Activated B cell treated with CpG ODN at 0.5 μM for 24 hours (primary cell): ENCODE data around the gene CCDC12. TPM values are rescaled to one million over a fixed set of nuclear protein-coding genes. Genes with fewer than 3 reads are reported as not detected.

Experiments used
- ATAC-seq: fragments of 200-7000 bp; cut with Tn5 transposase; one replicate; pipeline ENCODE4 v1.10.0; 2021; ENCODE audit warnings: low read depth, mild to moderate bottlenecking, moderate library complexity
- CTCF ChIA-PET: fragments of 350-600 bp; sonication (Branson Sonifier 250); formaldehyde crosslinking; loops from one replicate; lab custom pipeline; 2021; ENCODE audit warnings: antibody characterized with exemption; lab: Charles Lee
- POLR2A ChIA-PET: fragments of 350-600 bp; sonication (Branson Sonifier 250); formaldehyde crosslinking; loops from one replicate; lab custom pipeline; 2021; ENCODE audit warnings: antibody characterized with exemption; lab: Charles Lee
- DNase-seq: peaks from one replicate; pipeline ENCODE4 v3.0.0; 2022
- H3K27ac Mint-ChIP-seq: one replicate; pipeline ENCODE4 v1.8.0; 2020; ENCODE audit warnings: mixed read lengths
- H3K27me3 Mint-ChIP-seq: one replicate; pipeline ENCODE4 v1.8.0; 2021; ENCODE audit warnings: mixed read lengths
- H3K36me3 Mint-ChIP-seq: one replicate; pipeline ENCODE4 v1.8.0; 2021; ENCODE audit warnings: low read depth, mixed read lengths
- H3K4me1 Mint-ChIP-seq: one replicate; pipeline ENCODE4 v1.8.0; 2021; ENCODE audit warnings: mixed read lengths
- H3K4me3 Mint-ChIP-seq: one replicate; pipeline ENCODE4 v1.8.0; 2020; ENCODE audit warnings: mild to moderate bottlenecking, mixed read lengths
- H3K9me3 Mint-ChIP-seq: one replicate; pipeline ENCODE4 v1.8.0; 2020; ENCODE audit warnings: mixed read lengths
- intact Hi-C: fragments of 100-400 bp; cut with micrococcal nuclease; formaldehyde crosslinking; loops from one replicate; pipeline ENCODE4 v1.15.1; 2024
- total RNA-seq: library from RNA; stranded (reverse); gene quantifications from 2 replicates; pipeline ENCODE4 v1.2.3, GENCODE V29; 2022
- TF ChIP-seq, protein P1 (sequence below): fragments of 200-600 bp; IDR thresholded peaks from one replicate; pipeline ENCODE4 v1.8.0; 2022; ENCODE audit warnings: antibody characterized with exemption, mild to moderate bottlenecking

Gene CCDC12
- total RNA-seq, 1 donor from 2014 or later = 98.4 TPM

DNA sequence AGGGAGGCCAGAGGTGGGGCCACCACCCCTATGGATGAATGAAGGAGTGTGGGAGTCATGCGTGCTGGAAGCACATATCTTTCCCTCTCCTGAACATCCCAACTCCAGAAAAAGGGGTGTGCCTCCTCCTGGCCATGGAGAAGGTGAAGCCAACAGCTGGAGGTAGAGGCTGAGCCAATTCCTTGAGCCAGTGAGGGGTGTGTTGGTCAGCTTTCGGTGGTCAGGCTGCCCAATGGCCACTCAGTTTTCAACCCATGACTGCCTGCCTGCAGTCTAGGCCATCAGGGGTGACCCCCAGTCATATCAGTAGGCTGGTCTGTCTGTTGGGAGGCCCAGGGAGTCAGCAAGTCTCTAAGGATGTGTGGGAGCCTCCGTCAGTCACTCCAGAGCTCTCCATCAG, 85.4 kb downstream of the CCDC12 start:
- H3K27ac Mint-ChIP-seq = no peak overlapping the region
- H3K27me3 Mint-ChIP-seq = peaks cover 33% of the 10 kb centered on the region
- ChIA-PET CTCF (no interaction called here), POLR2A (no interaction called here)
- no peak for DNase-seq
- no peak overlapping the region for H3K4me3 Mint-ChIP-seq
- H3K4me1 Mint-ChIP-seq = peaks cover 17% of the 10 kb centered on the region
- H3K9me3 Mint-ChIP-seq = no peaks in the 10 kb centered on the region
- TF ChIP-seq, protein P1, sequence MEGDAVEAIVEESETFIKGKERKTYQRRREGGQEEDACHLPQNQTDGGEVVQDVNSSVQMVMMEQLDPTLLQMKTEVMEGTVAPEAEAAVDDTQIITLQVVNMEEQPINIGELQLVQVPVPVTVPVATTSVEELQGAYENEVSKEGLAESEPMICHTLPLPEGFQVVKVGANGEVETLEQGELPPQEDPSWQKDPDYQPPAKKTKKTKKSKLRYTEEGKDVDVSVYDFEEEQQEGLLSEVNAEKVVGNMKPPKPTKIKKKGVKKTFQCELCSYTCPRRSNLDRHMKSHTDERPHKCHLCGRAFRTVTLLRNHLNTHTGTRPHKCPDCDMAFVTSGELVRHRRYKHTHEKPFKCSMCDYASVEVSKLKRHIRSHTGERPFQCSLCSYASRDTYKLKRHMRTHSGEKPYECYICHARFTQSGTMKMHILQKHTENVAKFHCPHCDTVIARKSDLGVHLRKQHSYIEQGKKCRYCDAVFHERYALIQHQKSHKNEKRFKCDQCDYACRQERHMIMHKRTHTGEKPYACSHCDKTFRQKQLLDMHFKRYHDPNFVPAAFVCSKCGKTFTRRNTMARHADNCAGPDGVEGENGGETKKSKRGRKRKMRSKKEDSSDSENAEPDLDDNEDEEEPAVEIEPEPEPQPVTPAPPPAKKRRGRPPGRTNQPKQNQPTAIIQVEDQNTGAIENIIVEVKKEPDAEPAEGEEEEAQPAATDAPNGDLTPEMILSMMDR = no peak
- ATAC-seq = no peak
- no peaks in the 10 kb centered on the region for H3K36me3 Mint-ChIP-seq
- intact Hi-C loops = no loop called here

DNA sequence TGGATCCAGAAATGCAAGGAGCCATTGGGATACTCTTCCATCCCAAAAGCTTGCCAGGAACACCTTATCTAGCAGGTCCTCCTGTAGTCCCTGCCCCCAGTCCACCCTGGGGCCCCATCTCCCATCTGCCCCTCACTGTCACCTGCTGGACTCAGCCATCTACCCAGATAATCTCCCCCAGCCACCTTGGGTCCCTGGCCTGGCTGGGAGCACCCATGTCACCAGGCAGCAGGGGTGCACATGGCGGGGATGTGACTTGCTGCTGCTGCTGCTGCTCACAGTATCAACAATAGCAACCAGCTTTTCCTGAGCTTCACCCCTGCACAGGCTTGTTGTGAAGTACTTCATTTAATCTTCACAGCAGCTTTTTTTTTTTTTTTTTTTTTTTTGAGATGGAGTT, 86.4 kb downstream of the CCDC12 start:
- H3K27me3 Mint-ChIP-seq = peaks cover 38% of the 10 kb centered on the region
- no peak overlapping the region for H3K27ac Mint-ChIP-seq
- no peak for DNase-seq
- H3K9me3 Mint-ChIP-seq = no peaks in the 10 kb centered on the region
- H3K36me3 Mint-ChIP-seq = no peaks in the 10 kb centered on the region
- intact Hi-C loops = no loop called here
- ATAC-seq = no peak
- no peak overlapping the region for H3K4me3 Mint-ChIP-seq
- peaks cover 14% of the 10 kb centered on the region for H3K4me1 Mint-ChIP-seq
- TF ChIP-seq, protein P1 = no peak
- ChIA-PET POLR2A (interaction anchor here (0.6 to 0.7 kb wide), 2 partner anchors 1200 to 1407 kb away, joined by 3 to 5 read pairs; no protein-coding TSS in a partner anchor), CTCF (no interaction called here)

GRCh38 chr3:46889381-46890110, 87.0 kb downstream of the CCDC12 start:
- H3K36me3 Mint-ChIP-seq = no peaks in the 10 kb centered on the region
- intact Hi-C loops = no loop called here
- POLR2A ChIA-PET = interaction anchor here (0.6 kb wide), 1 partner anchor 1201 kb away, joined by 3 read pairs; no protein-coding TSS in a partner anchor
- H3K27me3 Mint-ChIP-seq = peaks cover 42% of the 10 kb centered on the region
- H3K27ac Mint-ChIP-seq = no peak overlapping the region
- ATAC-seq = no peak
- peaks cover 12% of the 10 kb centered on the region for H3K4me1 Mint-ChIP-seq
- no peaks in the 10 kb centered on the region for H3K9me3 Mint-ChIP-seq
- no peak for DNase-seq
- TF ChIP-seq, protein P1 = no peak
- no peak overlapping the region for H3K4me3 Mint-ChIP-seq
- CTCF ChIA-PET = interaction anchor here (1.0 kb wide), 1 partner anchor 109 kb away, joined by 3 read pairs; no protein-coding TSS in a partner anchor

GRCh38 chr3:46888705-46889104, 87.8 kb downstream of the CCDC12 start:
- no peak overlapping the region for H3K27ac Mint-ChIP-seq
- intact Hi-C loops = no loop called here
- H3K4me3 Mint-ChIP-seq = no peak overlapping the region
- TF ChIP-seq, protein P1 = no peak
- no peaks in the 10 kb centered on the region for H3K36me3 Mint-ChIP-seq
- no peaks in the 10 kb centered on the region for H3K9me3 Mint-ChIP-seq
- ChIA-PET CTCF (interaction anchor here (1.0 kb wide), 1 partner anchor 110 kb away, joined by 3 read pairs; no protein-coding TSS in a partner anchor), POLR2A (no interaction called here)
- peaks cover 14% of the 10 kb centered on the region for H3K4me1 Mint-ChIP-seq
- DNase-seq (no peak), ATAC-seq (no peak)
- H3K27me3 Mint-ChIP-seq = peaks cover 45% of the 10 kb centered on the region

DNA sequence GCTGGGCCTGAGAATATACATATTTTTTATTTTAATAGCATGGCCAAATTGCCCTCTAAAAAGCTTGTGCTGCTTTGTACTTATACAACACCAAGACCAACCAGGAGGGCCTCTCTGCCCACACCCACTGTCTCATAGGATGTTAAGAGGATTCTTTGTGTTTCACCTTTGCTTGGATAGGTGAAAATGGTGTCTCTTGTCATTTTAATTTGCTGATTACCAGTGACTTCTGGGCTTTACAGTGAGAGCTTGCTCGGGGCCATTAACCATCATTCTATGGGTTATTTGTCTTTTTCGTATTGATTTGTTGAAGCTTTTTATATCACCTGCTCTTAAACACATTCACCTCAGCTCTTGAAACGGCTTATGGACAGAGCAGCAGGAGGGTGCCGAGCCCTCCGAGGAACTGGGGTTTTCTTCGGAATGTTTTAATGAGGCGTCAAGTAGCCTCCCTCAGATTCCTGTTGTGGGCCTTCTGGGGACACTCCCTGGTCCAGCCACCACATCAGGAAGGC, 88.5 kb downstream of the CCDC12 start:
- ChIA-PET CTCF (interaction anchor here (1.2 kb wide), 1 partner anchor 41 kb away, joined by 3 read pairs; no protein-coding TSS in a partner anchor), POLR2A (no interaction called here)
- intact Hi-C loops = no loop called here
- ATAC-seq (no peak), DNase-seq (no peak)
- H3K4me3 Mint-ChIP-seq = no peak overlapping the region
- no peaks in the 10 kb centered on the region for H3K36me3 Mint-ChIP-seq
- H3K9me3 Mint-ChIP-seq = no peaks in the 10 kb centered on the region
- TF ChIP-seq, protein P1 = no peak
- H3K27me3 Mint-ChIP-seq = peaks cover 44% of the 10 kb centered on the region
- H3K4me1 Mint-ChIP-seq = peaks cover 17% of the 10 kb centered on the region
- H3K27ac Mint-ChIP-seq = no peak overlapping the region
